NCI-H1105 (cell line): ENCODE results near the gene GUCY2D.
"Not testable (repeated sequence)": the region's sequence is repeated elsewhere in the genome, so short reads cannot be mapped to it uniquely, and the experiment has no call there.

Experiments used
- DNase-seq: peaks from one replicate; lab custom pipeline; 2025; lab: John Stamatoyannopoulos, UW

The GUCY2D gene

GRCh38 chr17:8046929-8047768 is 44.7 kb downstream of the GUCY2D start:
- no peak for DNase-seq

GRCh38 chr17:8047769-8048110 is 45.3 kb downstream of the GUCY2D start:
- no peak for DNase-seq

GRCh38 chr17:8048236-8048635 is 45.8 kb downstream of the GUCY2D start:
- DNase-seq: no peak

DNA sequence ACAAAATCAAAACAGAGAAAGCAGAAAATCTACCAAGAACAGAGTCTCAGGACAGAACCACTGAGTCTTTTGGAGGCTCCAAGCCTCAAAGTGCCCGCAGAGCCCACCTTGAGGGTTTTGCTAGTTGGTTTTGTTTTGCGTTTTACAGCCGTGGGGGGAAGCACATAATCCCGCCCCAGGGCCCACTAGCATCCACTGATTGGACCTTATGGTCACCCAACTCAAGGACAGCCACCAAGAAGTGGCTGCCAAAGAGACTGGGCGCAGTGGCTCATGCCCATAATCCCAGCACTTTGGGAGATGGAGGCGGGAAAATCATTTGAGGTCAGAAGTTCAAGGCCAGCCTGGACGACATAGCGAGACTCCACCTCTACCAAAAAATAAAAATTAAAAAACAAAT is 46.3 kb downstream of the GUCY2D start:
- DNase-seq: no peak

DNA sequence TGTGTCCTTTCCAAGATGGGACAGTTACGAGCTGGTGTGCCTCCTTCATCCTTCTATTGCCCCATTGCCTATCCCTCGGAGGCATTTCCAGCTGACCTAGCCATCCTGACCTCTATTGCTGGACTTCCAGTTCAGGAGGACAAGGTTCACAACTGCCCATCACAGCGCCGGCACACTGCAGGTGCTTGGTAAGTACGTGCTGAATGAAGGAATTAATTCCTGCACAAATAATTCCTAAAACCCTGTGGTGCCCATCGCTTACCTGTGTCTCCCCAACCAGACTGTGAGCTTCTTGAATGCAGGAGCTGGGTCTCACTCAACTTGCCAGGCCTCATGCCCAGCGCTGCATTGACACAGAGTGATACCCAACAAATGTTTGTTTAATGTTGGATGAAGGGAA is 49.4 kb downstream of the GUCY2D start:
- DNase-seq: no peak

DNA sequence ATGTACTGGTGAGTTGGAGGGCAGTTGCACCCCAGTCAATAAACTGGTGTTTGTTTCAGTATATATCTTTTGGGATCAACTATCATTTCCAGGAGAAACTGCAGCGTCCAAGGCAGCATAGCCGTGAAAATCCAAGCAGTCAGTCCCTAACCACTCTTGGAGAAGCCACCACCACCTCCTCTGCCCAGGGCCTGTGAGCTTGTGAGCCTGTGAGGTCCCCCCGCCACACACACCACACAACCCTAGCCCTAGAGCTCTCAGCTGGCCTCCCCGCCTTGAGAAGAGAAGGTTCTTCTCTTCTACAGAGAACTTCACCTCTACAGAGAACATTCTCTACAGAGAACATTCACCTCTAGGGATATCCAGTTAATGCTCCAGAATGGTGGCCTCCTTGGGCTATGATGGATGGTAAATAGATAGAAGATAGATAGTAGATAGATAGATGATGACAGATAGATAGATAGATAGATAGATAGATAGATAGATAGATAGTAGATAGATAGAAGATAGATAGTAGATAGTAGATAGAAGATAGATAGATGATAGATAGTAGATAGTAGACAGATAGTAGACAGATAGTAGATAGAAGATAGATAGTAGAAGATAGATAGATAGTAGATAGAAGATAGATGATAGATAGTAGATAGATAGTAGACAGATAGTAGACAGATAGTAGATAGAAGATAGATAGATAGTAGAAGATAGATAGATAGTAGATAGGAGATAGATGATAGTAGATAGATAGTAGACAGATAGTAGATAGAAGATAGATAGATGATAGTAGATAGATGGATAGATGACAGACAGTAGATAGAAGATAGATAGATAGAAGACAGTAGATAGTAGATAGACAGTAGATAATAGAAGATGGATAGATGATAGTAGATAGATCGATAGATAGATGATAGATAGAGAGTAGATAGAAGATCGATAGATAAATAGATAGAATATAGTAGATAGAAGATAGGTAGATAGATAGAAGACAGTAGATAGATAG is 50.1 kb downstream of the GUCY2D start:
- DNase-seq: no peak

DNA sequence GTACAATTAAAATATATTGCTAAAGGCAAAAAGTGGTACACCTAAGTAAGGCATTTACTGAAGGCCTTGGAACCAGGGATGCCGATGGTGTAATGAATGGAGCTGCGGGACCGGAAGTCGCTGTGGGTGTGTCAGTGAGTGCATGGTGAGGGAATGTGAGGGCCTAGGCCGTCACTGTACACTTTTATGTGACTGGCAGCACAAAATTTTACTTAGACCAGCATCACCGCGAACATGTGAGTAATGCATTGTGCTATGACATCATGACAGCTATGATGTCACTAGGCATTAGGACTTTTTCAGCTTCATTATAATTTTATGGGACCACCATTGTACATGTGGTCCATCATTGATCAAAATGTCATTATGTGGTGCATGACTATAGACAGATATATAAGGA is 51.2 kb downstream of the GUCY2D start:
- no peak for DNase-seq

DNA sequence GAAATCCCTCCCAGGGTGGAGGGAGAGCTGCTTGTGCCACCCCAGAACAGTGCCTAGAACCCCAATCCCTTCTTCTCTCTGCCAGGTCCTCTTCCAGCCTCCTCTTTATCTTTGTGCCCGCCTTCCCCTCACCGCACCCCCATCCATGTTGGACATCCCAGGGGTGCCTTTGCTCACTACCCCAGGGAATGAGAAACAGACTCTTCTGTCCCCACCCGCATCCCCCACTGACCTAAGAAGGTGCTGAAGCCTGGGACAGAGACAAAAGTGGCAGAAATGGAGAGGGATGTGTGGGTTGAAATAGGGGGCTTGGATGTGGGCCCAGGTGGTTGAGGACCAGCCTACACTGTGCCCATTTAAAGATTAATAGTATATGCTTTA is 53.4 kb downstream of the GUCY2D start:
- DNase-seq: no peak

DNA sequence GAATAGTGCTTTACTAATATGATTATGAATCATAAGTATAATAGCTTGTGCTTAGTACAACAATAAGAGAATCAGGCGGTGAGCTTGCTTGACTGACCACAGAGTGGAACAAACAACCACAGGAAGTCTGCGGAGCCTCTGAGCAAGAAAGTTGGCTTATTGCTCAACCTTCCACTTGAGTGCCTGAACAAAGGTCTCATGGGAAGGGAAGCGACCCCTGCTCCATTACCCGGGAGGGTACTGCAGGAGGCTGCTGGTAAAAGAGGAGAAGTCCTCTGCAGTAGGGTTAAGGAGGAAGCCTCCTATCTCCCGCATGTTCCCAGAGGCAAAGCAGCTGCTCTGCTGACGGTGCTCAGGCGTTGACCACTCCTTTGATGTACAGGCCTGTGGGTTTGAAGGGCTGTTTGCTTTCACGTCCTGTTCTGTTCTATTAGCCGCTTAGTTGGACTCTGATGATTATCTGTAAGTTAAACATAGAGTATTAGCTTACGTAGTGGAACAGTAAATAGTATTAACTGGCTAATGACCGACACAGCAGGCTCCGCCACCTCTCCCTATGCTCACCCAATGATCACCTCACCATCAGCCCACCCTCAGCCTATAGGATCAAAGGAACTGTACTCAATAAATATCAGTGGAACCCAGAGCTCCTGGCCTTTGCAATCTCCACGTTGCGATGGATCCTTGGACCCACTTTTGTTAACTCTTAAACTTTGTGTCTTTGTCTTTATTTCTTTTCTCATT is 54.0 kb downstream of the GUCY2D start:
- no peak for DNase-seq

DNA sequence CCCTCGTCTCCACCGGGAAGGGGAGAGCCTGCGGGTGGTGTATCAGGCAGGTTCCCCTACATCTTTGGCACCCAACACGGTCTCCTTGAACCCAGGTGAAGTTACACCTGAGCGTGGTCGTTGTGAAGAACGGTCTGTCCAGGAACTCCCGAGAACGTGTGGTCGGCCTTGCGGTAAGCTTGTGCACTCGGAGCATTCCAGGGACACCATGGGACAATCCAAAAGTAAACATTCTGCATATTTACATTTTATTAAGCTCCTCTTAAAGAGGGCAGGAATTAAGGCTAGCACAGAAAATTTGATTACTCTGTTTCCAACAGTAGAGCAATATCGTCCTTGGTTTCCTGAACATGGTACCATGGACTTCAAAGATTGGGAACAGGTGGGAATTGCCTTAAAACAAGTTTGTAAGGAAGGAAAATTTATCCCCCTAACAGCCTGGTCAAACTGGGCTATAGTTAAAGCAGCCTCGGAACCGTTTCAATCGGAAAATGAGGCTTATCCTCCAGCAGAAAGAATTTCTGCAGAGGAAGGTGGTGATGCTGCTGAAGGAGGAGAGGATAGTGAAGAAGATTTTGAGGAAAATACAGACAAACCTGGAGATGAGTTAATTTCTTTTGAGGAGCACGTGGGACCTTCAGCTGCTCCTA is 54.7 kb downstream of the GUCY2D start:
- DNase-seq: no peak

DNA sequence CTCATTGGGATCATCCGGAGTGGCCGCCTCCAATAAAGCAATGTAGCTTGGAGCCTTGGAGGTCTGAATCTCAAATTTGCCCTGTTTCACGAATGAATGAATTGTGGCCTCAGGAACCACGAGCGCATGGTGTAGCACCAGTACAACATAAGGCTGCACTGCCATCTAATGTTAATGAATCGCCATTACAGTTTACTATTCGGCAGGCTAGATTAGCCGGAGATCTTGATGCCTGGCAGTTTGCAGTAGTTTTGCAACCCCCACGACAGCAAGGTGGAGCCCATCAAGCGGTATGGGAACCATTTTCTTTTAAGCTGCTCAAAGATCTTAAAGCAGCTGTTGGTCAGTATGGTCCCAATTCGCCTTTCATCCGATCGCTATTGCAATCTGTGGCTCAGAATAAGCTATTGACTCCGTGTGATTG is 55.3 kb downstream of the GUCY2D start:
- DNase-seq: peak; percentile 89

DNA sequence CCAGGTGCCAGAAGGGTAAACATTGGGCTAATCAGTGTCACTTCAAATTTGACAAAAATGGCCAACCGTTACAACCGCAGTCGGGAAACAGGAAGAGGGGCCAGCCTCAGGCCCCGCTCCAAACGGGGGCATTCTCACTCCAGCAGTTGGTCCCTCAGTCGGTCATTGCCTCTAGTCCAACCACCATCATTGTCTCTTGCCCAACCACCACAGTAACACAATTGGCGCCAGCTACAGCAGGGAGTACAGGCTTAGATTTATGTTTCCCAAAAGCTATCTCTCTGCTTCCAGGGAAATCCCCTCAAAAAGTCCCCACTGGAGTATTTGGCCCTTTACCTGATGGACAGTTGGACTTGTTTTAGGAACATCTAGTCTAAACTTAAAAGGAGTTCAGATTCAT is 56.7 kb downstream of the GUCY2D start:
- DNase-seq: no peak

DNA sequence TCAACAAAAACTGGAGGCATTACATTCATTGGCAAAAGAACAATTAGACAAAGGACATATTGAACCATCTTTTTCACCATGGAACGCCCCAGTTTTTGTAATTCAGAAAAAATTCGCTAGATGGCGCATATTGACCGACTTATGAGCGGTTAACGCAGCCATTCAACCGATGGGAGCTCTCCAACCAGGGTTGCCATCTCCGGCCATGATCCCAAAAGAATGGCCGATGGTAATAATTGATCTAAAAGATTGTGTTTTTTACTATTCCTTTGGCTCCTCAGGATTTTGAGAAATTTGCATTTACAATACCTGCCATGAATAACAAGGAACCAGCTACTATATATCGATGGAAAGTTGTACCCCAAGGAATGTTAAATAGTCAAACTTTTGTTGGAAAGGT is 57.9 kb downstream of the GUCY2D start:
- DNase-seq: peak; percentile 89

DNA sequence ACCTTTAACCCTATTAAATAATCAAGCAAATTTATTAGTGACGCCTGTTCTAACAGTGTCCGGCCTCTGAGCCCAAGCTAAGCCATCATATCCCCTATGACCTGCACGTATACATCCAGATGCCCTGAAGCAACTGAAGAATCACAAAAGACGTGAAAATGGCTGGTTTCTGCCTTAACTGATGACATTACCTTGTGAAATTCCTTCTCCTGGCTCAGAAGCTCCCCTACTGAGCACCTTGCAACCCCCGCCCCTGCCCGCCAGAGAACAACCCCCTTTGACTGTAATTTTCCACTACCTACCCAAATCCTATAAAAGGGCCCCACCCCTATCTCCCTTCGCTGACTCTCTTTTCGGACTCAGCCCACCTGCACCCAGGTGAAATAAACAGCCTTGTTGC is 59.4 kb downstream of the GUCY2D start:
- not testable (repeated sequence) for DNase-seq

DNA sequence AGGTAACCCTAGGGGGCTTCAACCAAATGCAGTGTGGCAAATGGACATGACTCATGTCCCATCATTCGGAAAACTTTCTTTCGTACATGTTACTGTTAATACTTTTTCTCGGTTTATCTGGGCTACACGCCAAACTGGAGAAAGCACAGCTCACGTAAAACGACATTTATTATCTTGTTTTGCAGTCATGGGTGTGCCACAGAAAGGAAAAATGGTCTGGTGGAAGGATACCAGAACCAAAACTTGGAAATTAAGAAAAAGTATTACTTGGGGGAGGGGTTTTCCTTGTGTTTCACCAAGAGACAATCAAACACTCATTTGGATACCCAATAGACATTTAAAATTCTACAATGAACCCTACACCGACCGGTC is 60.0 kb downstream of the GUCY2D start:
- DNase-seq: no peak

DNA sequence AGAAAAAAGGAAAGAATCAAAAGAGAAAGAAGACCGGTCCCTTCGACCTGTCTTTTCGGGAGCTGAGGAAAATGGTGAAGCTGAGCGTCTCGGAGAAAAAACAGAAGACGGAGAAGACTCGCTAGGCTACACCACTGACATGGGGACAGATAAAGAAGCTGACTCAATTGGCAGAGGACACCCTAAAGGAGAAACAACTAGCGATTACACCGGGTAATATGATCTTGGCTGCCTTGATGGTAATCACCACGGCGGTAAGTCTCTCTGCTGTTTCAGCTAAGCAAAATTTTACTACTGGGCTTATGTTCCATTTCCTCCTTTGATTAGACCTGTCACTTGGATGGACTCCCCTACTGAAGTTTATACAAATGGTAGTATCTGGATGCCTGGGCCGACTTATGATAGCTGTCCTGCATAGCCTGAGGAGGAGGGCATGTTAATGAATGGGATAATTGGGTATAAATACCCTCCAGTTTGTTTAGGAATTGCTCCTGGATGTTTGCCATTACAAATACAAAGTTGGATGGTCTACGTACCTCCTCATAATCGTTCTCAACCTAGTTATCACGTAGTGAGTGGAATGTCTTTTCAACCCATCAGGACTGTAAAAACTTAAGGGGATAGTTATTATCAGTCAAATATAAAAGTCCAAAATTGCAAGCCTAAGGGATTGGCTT is 60.5 kb downstream of the GUCY2D start:
- DNase-seq: peak; percentile 75

- DNase-seq: no peak
Observed at GRCh38 chr17:8063761-8064534, 61.5 kb downstream of the GUCY2D start.

DNA sequence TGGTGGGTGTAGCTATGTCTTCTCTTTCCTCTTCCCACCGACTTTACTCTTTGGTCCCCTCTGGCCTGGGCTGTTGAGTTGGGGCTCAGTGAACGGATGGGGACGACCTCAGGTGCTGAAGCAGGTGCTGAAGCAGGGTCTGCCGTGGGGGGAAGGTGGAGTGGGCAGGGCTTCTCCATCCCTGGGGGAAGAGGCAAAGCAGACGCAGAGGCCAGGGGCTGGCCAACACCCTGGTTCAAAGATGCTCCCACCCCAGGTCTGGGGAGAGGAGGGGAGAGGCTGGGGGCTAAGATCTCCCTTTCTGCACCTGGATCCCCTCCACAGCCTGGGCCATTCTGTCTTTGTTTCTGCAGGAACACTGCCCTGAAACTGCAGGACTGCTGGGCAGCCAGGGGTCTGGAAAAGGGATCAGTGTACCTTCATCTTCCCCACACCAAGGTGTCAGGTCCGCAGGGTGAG is 62.2 kb downstream of the GUCY2D start:
- DNase-seq: no peak

GRCh38 chr17:8066841-8067775 is 64.7 kb downstream of the GUCY2D start:
- DNase-seq: no peak
